G401 (cell line): ENCODE data around the gene KIR2DL4. TPM values are rescaled to one million over a fixed set of nuclear protein-coding genes. Genes with fewer than 3 reads are reported as not detected.
"Not testable (repeated sequence)": the region's sequence is repeated elsewhere in the genome, so short reads cannot be mapped to it uniquely, and the experiment has no call there.

Experiments used
- DNase-seq: peaks from one replicate; pipeline ENCODE4 v3.0.0-alpha.2; 2015; ENCODE audit warnings: low spot score
- in situ Hi-C: cut with HindIII; loops from 2 replicates; pipeline ENCODE4 v1.10.0; 2016; ENCODE audit warnings: low sequenced_read_pairs, mixed read lengths
- total RNA-seq: library from RNA; depleted of rRNA; stranded (reverse); fragments of >200 nt; shearing (Covaris generic); gene quantifications from 2 replicates; pipeline ENCODE4 v1.2.3, GENCODE V29; 2014

KIR2DL4 gene
- total RNA-seq, 1 experiment from 2014 or later: not detected

DNA sequence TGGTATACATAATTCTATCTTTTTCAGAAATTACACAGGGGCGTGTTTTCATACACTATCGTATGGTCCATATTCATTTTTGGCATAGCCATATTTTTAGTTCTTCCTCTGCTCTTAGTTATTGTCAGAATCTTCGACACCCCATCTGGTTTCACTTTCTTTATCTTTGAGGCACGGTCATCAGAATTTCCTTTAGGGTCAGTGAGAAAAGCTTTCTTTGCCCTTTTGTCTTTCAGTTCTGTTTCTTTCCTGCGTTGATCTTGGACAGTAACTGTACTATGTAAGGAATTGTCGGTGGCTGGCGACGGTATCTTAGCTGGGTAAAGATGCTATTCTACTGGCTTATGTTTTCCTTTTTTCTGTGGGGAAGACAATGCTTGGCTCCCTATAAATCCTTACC lies 10.6 kb upstream of the KIR2DL4 start:
- DNase-seq: no peak
- in situ Hi-C loops: no loop called here

- in situ Hi-C loops: no loop called here
- no peak for DNase-seq
Measured at GRCh38 chr19:54795758-54796157, 7.7 kb upstream of the KIR2DL4 start.

DNA sequence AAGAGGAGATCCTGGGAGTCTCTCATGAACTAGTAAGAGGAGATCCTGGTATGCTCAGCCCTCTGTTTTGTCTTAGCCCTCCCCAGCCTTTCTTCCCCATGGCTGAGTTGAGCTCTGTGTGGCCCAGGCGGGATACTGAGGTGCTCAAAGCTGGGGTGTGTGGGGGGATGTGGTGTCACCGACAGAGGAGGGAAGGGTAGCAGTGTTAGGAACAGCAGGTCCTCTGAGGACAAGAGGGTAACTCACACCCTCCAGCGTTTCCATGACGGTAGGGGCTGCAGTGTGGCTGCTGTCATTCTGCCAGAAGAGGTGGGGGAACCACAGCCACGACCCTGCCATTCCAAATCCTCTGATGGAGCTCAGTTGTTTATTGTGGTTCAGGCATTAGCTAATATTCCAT lies 691 bp downstream of the KIR2DL4 start:
- DNase-seq: no peak
- in situ Hi-C loops: no loop called here

GRCh38 chr19:54804571-54804970 lies 1.2 kb downstream of the KIR2DL4 start:
- in situ Hi-C loops: no loop called here
- no peak for DNase-seq

DNA sequence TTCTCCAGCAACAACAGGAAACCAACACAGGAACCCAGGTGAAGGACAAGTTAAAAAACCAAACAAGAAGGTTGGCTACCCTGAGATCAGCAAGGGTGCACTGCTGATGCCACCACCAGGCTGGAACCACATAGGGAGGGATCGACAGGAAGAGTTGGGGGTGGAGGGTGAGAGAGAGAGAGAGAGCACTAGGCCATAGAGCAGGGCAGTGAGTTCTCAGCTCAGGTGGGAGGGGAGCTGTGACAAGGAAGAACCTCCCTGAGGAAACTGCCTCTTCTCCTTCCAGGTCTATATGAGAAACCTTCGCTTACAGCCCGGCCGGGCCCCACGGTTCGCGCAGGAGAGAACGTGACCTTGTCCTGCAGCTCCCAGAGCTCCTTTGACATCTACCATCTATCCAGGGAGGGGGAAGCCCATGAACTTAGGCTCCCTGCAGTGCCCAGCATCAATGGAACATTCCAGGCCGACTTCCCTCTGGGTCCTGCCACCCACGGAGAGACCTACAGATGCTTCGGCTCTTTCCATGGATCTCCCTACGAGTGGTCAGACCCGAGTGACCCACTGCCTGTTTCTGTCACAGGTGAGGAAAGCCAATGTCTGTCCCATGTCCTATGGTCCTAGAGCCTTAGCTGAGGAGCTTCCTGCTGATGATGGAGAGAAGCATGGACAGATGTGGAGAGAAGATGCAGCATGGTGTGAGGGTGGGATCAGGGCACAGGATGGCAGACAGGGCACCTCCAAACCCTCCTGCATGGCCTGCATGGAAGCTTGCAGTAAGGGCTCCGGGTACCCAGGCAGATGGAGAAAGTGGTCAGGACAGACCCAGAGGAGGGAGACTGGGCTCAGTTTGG lies 2.5 kb downstream of the KIR2DL4 start:
- in situ Hi-C loops: no loop called here
- no peak for DNase-seq

- no peak for DNase-seq
- in situ Hi-C loops: no loop called here
Measured at GRCh38 chr19:54806516-54806838, 3.1 kb downstream of the KIR2DL4 start.

DNA sequence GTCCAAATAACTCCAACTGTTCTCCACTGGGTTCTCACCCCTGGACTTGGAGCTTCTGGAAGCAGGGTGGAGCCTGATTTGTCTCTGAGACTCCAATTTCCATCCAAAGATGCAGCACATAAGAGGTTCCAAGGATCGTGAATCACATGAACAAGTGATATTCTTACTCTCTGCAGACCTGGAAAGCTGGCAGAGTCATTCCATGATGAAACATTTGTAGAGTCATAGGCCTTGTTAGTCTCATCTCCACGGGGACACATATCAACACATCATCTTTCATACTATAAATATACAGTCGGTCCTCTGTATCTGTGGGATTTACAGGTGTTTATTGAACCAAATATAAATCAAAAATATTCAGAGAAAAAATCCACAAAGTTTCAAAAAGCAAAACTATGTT lies 11.2 kb downstream of the KIR2DL4 start:
- DNase-seq, in situ Hi-C loops: not testable (repeated sequence)

DNA sequence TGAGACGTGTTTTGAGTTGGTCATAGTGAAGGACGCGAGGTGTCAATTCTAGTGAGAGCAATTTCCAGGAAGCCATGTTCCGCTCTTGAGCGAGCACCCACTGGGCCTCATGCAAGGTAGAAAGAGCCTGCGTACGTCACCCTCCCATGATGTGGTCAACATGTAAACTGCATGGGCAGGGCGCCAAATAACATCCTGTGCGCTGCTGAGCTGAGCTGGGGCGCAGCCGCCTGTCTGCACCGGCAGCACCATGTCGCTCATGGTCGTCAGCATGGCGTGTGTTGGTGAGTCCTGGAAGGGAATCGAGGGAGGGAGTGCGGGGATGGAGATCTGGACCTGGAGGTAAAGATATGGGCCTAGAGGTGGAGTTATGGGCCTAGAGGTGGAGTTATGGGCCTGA lies 12.8 kb downstream of the KIR2DL4 start, which contains the start of gene KIR3DL1:
Gene KIR3DL1, plus strand, starts transcription at position 218 of the 400 bp plus-strand sequence.
- in situ Hi-C loops, DNase-seq: not testable (repeated sequence)

DNA sequence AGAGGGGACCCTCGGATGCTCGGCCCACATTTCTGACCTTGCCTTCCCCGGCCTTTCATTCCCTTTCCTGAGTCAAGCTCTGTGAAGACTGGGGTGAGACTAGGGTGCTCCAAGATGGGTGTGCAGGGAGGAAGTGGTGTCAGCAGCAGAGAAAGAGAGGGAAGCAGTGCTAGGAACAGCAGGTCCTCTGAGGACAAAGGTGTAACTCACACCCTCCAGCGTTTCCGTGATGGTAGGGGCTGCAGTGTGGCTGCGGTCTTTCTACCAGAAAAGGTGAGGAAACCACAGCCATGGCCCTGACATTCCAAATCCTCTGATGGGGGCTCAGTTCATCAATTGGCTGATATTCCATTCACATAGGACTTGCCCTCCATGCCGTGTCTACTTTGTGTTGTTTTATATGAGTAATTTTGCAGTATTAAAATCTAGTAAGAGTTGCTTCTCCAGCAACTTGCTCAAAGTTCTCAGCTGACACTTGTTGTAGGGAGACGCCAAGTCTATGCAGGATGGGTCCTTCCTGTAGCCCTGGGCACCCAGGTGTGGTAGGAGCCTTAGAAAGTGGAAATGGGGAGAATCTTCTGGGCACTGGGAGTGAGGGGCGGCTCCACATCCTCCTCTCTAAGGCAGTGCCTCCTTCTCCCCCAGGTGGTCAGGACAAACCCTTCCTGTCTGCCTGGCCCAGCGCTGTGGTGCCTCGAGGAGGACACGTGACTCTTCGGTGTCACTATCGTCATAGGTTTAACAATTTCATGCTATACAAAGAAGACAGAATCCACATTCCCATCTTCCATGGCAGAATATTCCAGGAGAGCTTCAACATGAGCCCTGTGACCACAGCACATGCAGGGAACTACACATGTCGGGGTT lies 14.5 kb downstream of the KIR2DL4 start:
- in situ Hi-C loops: no loop called here
- no peak for DNase-seq

GRCh38 chr19:54824416-54824815 lies 21.0 kb downstream of the KIR2DL4 start:
- DNase-seq, in situ Hi-C loops: not testable (repeated sequence)

- DNase-seq, in situ Hi-C loops: not testable (repeated sequence)
Measured at GRCh38 chr19:54825326-54825725, 21.9 kb downstream of the KIR2DL4 start.

DNA sequence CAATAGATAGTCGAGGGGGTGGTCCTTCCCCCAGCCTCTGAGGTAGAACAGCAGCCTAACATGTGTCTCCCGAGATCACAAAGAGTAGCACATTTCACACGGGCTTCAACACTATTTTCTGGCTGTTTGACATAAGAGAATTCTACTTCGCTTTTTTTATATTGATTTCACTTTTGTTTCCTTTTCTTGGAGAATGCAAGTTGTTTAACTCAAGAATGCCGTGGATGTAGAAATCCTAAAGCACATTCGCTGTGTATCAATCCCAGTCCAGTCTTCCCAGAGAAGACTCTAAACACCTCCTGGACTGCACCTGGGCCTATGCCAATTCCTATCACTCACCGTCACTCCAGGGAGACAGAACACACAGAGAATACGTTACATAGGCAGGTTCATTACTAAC lies 24.7 kb downstream of the KIR2DL4 start:
- DNase-seq, in situ Hi-C loops: not testable (repeated sequence)

DNA sequence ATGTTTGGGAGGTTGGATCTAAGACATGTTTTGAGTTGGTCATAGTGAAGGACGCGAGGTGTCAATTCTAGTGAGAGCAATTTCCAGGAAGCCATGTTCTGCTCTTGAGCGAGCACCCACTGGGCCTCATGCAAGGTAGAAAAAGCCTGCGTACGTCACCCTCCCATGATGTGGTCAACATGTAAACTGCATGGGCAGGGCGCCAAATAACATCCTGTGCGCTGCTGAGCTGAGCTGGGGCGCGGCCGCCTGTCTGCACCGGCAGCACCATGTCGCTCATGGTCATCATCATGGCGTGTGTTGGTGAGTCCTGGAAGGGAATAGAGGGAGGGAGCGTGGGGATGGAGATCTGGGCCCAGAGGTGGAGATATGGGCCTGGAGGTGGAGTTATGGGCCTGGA lies 29.1 kb downstream of the KIR2DL4 start, which contains the start of gene KIR2DS4:
Gene KIR2DS4, plus strand, starts transcription at position 181 of the 400 bp plus-strand sequence.
- DNase-seq, in situ Hi-C loops: not testable (repeated sequence)

GRCh38 chr19:54835126-54835525 lies 31.7 kb downstream of the KIR2DL4 start:
- in situ Hi-C loops, DNase-seq: not testable (repeated sequence)

- in situ Hi-C loops, DNase-seq: not testable (repeated sequence)
Measured at GRCh38 chr19:54837522-54837921, 34.1 kb downstream of the KIR2DL4 start.

DNA sequence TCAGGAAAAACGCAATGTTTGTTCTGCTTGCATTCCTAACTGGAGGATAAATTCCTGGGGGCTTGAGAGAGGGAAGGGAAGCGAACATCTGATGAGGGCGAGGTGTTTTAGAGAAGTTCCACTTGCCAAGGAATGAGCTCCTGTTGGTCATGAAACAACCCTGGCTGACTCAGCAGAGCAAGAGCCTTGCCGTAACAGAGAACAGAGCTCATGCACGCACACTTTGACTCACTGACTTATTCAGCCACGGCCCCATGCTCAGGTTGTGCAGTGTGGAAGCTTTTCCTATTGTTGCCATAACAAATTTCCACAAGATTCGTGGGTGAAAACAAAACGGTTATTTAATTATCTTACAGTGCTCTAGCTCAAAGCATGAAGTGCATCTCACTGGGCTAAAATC lies 39.8 kb downstream of the KIR2DL4 start:
- in situ Hi-C loops: not testable (repeated sequence)

DNA sequence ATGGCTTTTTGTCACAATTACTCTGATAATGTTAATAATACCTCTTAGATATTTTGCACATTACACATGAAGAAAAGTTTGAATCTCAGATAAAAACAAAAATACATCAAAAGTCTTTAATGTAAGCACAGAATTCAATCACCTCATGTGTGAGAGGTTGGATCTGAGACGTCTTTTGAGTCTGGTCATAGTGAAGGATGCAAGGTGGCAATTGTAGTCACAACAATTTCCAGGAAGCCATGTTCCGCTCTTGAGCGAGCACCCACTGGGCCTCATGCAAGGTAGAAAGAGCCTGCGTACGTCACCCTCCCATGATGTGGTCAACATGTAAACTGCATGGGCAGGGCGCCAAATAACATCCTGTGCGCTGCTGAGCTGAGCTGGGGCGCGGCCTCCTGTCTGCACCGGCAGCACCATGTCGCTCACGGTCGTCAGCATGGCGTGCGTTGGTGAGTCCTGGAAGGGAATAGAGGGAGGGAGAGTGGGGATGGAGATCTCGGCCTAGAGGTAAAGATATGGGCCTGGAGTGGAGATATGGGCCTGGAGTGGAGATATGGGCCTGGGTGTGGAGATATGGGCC lies 46.7 kb downstream of the KIR2DL4 start, which contains the start of gene KIR3DL2:
Gene KIR3DL2, plus strand, starts transcription at position 383 of the 580 bp plus-strand sequence. Its CDS starts 33 bp downstream, at position 416.
- DNase-seq, in situ Hi-C loops: not testable (repeated sequence)

More for the DNA sequence above, 39.8 kb downstream of the KIR2DL4 start:
- not testable (repeated sequence) for DNase-seq

GRCh38 chr19:54850930-54851329 lies 47.5 kb downstream of the KIR2DL4 start:
- no peak for DNase-seq
- in situ Hi-C loops: no loop called here

GRCh38 chr19:54851353-54851752 lies 47.9 kb downstream of the KIR2DL4 start:
- DNase-seq: no peak
- in situ Hi-C loops: no loop called here
